Measurements from ENCODE around the gene ADGRL2.

Gene ADGRL2

DNA sequence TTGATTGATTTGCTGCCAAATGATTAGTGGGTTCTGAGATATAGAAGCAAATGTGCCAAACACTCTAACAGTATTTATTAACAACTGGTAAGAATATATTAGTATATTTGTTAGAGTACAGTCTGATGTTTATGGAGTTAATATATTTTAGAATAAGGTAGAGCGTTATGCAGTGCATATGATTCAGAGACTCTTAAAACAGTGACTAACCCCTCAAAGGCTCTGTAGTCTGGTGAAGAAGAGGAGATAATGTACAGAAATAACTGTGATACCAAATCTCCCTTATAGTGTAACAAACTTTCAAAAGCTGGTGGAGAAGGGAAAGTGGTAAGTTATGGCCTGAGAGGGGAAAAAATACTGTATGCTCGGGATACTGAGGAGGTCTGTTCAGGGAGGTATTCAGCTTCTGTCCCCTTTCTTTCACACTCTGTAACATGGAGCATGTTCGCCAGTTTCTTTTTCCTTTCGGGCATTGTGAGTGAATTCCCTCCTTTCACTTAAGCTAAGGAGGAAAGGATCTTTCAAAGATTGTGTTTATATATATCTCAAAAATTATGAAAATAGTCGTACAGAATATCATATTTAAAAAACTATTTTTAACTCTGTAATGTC is 121.2 kb downstream of the ADGRL2 start:
- TF ChIP-seq, protein P1, sequence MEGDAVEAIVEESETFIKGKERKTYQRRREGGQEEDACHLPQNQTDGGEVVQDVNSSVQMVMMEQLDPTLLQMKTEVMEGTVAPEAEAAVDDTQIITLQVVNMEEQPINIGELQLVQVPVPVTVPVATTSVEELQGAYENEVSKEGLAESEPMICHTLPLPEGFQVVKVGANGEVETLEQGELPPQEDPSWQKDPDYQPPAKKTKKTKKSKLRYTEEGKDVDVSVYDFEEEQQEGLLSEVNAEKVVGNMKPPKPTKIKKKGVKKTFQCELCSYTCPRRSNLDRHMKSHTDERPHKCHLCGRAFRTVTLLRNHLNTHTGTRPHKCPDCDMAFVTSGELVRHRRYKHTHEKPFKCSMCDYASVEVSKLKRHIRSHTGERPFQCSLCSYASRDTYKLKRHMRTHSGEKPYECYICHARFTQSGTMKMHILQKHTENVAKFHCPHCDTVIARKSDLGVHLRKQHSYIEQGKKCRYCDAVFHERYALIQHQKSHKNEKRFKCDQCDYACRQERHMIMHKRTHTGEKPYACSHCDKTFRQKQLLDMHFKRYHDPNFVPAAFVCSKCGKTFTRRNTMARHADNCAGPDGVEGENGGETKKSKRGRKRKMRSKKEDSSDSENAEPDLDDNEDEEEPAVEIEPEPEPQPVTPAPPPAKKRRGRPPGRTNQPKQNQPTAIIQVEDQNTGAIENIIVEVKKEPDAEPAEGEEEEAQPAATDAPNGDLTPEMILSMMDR (IDR thresholded peaks at IDR 0.05): no peak
- H3K4me3 ChIP-seq (ENCODE audit: low read depth in 1 of 2, low read length in 1 of 2): no peak overlapping the region
- H3K4me1 ChIP-seq (ENCODE audit: control insufficient read depth in 1 of 2, insufficient read depth in 1 of 2, low read depth in 1 of 2, low read length in 1 of 2): no peaks in the 10 kb centered on the region
- H3K27me3 ChIP-seq: no peaks in the 10 kb centered on the region
- no peaks in the 10 kb centered on the region for H3K9me3 ChIP-seq
- no peaks in the 10 kb centered on the region for H3K36me3 ChIP-seq
- no peak overlapping the region for H3K27ac ChIP-seq

DNA sequence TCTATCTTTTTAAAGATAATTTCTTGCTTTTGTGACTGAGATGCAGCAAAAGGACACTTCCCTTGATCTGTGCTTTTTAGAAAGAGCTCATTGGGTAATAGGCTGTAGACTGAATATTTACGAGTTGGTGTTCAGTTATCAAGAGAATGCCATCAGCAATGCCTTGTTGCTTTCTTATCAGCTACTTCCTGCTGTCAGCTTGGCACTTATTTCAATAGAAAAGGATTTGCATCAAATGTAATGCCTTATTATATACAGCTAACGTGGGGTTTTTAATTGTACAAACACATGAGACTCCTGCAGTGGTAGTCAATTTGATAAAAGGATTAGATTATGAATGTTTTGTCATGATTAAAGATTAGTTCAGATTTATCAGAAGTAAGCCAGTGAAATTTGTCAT is 122.2 kb downstream of the ADGRL2 start:
- Histone ChIP-seq H3K9me3 (no peaks in the 10 kb centered on the region), H3K36me3 (no peaks in the 10 kb centered on the region), H3K4me1 (ENCODE audit: control insufficient read depth in 1 of 2, insufficient read depth in 1 of 2, low read depth in 1 of 2, low read length in 1 of 2) (no peaks in the 10 kb centered on the region), H3K27me3 (no peaks in the 10 kb centered on the region), H3K27ac (no peak overlapping the region), H3K4me3 (ENCODE audit: low read depth in 1 of 2, low read length in 1 of 2) (no peak overlapping the region)
- TF ChIP-seq, protein P1 (IDR thresholded peaks at IDR 0.05): no peak

DNA sequence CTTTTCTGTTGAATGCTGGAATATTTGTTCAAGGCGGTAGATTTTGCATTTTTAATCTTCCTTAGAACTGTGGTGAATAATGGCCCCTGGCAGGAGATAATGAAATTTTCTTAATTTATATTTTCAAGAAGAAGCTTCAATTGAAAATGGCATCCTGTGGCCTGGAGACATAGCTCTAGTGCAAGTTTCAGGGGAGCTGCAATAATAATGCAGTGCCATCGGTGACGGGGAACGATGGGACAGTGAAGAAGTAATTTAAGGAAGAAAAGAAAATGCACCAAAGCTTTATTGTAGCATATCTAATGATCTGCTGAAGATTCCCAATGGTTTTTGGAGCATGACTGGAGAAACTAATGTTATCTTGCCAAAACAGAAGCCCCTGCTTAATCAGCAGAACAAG is 128.4 kb downstream of the ADGRL2 start:
- TF ChIP-seq, protein P1 (IDR thresholded peaks at IDR 0.05): no peak
- H3K4me3 ChIP-seq (ENCODE audit: low read depth in 1 of 2, low read length in 1 of 2): no peak overlapping the region
- H3K27me3 ChIP-seq: no peaks in the 10 kb centered on the region
- H3K9me3 ChIP-seq: no peaks in the 10 kb centered on the region
- no peaks in the 10 kb centered on the region for H3K36me3 ChIP-seq
- no peaks in the 10 kb centered on the region for H3K4me1 ChIP-seq (ENCODE audit: control insufficient read depth in 1 of 2, insufficient read depth in 1 of 2, low read depth in 1 of 2, low read length in 1 of 2)
- no peak overlapping the region for H3K27ac ChIP-seq

DNA sequence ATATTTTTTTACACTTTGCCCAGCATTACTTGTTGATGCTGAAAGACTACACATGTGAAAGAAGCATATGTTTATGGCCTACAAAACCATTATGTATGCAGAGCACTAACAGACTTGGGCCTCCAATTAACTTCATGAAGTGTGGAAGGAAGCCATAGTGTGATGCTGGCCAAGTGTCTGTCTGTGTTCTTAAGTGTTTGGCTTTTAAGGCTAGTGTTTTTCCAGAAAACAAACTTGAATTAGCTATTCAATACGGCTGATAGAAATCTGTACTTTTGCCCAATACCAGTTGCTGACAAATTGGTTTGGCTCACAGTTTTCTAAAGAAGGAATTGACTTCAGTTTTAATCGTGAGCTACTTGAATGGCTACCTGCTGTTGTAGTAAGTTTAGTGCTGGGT is 136.1 kb downstream of the ADGRL2 start:
- Histone ChIP-seq H3K27me3 (no peaks in the 10 kb centered on the region), H3K4me1 (ENCODE audit: control insufficient read depth in 1 of 2, insufficient read depth in 1 of 2, low read depth in 1 of 2, low read length in 1 of 2) (no peaks in the 10 kb centered on the region), H3K4me3 (ENCODE audit: low read depth in 1 of 2, low read length in 1 of 2) (no peak overlapping the region), H3K9me3 (no peaks in the 10 kb centered on the region), H3K27ac (no peak overlapping the region), H3K36me3 (no peaks in the 10 kb centered on the region)
- TF ChIP-seq, protein P1 (IDR thresholded peaks at IDR 0.05): no peak

DNA sequence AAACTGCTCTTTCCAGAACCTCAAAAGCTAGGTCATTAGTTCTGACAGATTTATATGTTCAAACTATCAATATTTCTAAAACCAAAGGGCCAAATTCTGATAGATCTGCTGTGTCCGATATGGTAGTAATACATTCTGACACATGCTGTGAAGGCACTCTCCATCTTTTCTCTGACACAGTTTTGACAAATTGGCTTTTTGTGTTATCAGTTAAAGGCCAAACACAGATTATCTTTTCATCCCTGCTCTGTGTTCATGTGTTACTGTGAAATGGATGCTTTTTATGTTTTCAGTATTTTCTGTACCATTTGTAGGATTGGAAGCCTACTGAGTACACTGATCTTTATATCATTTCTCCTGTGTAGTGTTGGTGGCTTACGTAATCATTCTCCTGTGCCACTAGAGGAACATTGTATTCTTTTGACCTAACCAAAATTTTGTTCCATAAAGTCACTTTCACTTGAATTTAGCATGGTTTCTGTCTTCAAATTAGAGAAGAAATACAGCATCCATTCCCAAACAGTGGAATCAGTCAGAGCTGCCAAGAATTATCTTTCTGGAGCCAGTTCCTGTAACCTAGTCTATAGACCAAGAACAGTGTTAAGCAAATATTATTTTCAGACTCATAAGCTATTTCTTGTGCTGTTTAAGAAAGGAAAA is 137.2 kb downstream of the ADGRL2 start:
- no peaks in the 10 kb centered on the region for H3K4me1 ChIP-seq (ENCODE audit: control insufficient read depth in 1 of 2, insufficient read depth in 1 of 2, low read depth in 1 of 2, low read length in 1 of 2)
- no peaks in the 10 kb centered on the region for H3K36me3 ChIP-seq
- no peaks in the 10 kb centered on the region for H3K27me3 ChIP-seq
- no peak overlapping the region for H3K27ac ChIP-seq
- TF ChIP-seq, protein P1 (IDR thresholded peaks at IDR 0.05): no peak
- H3K4me3 ChIP-seq (ENCODE audit: low read depth in 1 of 2, low read length in 1 of 2): no peak overlapping the region
- no peaks in the 10 kb centered on the region for H3K9me3 ChIP-seq
